KMS-11 (cell line): ENCODE data around the gene ROR1.

ENCODE experiments used
- H2AFZ ChIP-seq: fragments of 200-600 bp; sonication (generic); 2 replicates; pipeline ENCODE4 v1.6.1; 2016; ENCODE audit warnings: antibody characterized with exemption, mixed run types, low read depth
- H3K27ac ChIP-seq: fragments of 200-600 bp; sonication (generic); 2 replicates; pipeline ENCODE4 v1.6.1; 2016; ENCODE audit warnings: mild to moderate bottlenecking, mixed run types
- H3K27me3 ChIP-seq: fragments of 200-600 bp; sonication (generic); 2 replicates; pipeline ENCODE4 v1.6.1; 2017; ENCODE audit warnings: mild to moderate bottlenecking, low read depth, mixed run types, moderate library complexity; ENCODE audit not compliant: insufficient read depth
- H3K36me3 ChIP-seq: fragments of 200-600 bp; sonication (generic); 2 replicates; pipeline ENCODE4 v1.6.1; 2017; ENCODE audit warnings: mild to moderate bottlenecking, mixed run types; ENCODE audit not compliant: insufficient read depth
- H3K4me1 ChIP-seq: fragments of 200-600 bp; sonication (generic); 2 replicates; pipeline ENCODE4 v1.6.1; 2016; ENCODE audit warnings: mild to moderate bottlenecking, low read depth, mixed run types; ENCODE audit not compliant: poor library complexity, severe bottlenecking
- H3K4me2 ChIP-seq: fragments of 200-600 bp; sonication (generic); 2 replicates; pipeline ENCODE4 v1.7.0; 2016; ENCODE audit warnings: mild to moderate bottlenecking, mixed run types
- H3K4me3 ChIP-seq: fragments of 200-600 bp; sonication (generic); IDR thresholded peaks from 2 replicates; pipeline ENCODE4 v1.6.1; 2017; ENCODE audit warnings: low read depth, low read length, mixed read lengths; ENCODE audit not compliant: insufficient read depth
- H3K79me2 ChIP-seq: fragments of 200-600 bp; sonication (generic); 2 replicates; pipeline ENCODE4 v1.6.1; 2016; ENCODE audit warnings: low read depth, mixed run types; ENCODE audit not compliant: insufficient read depth
- H3K9ac ChIP-seq: fragments of 200-600 bp; sonication (generic); 2 replicates; pipeline ENCODE4 v1.6.1; 2016; ENCODE audit warnings: mild to moderate bottlenecking, mixed run types
- H4K20me1 ChIP-seq: fragments of 200-600 bp; sonication (generic); 2 replicates; pipeline ENCODE4 v1.6.1; 2016; ENCODE audit warnings: mild to moderate bottlenecking, mixed run types; ENCODE audit not compliant: insufficient read depth
- TF ChIP-seq, protein P1 (sequence below): fragments of 200-600 bp; sonication (generic); conservative IDR thresholded peaks from 2 replicates; pipeline ENCODE4 v1.6.1; 2017; ENCODE audit warnings: low read depth, mild to moderate bottlenecking, antibody characterized with exemption, low read length, moderate library complexity, mixed read lengths

The ROR1 gene

DNA sequence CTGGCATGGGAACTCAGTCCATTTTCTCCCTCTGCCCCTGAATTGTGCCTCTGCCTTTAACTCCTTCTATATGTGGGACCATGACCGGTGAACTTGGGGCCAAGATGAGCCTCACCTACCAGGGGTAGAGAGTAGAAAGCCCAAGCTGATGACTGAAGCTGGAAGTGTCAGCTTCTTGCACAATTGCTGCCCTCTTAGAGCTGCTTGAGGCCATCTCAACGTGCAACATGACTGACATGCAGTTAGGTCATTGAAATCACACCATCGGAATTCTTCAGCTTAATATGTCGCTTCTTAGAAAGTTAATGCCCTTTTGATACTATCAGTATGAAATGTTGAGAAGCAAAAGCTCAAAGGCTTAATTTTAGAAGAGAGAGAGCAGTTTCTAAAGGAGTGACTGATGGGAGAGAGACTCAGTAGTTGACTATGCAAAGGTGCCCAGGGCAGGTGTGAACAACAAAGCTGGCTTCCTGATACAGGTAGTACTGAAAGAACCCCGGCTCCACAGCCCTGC lies 340.3 kb downstream of the ROR1 start:
- Histone ChIP-seq H2AFZ (no peak overlapping the region), H3K4me3 (no peak overlapping the region), H3K27ac (no peak overlapping the region), H3K9ac (no peak overlapping the region), H3K4me2 (no peak overlapping the region), H3K36me3 (no peaks in the 10 kb centered on the region), H4K20me1 (no peaks in the 10 kb centered on the region), H3K27me3 (no peaks in the 10 kb centered on the region), H3K79me2 (no peaks in the 10 kb centered on the region), H3K4me1 (no peaks in the 10 kb centered on the region)
- TF ChIP-seq, protein P1, sequence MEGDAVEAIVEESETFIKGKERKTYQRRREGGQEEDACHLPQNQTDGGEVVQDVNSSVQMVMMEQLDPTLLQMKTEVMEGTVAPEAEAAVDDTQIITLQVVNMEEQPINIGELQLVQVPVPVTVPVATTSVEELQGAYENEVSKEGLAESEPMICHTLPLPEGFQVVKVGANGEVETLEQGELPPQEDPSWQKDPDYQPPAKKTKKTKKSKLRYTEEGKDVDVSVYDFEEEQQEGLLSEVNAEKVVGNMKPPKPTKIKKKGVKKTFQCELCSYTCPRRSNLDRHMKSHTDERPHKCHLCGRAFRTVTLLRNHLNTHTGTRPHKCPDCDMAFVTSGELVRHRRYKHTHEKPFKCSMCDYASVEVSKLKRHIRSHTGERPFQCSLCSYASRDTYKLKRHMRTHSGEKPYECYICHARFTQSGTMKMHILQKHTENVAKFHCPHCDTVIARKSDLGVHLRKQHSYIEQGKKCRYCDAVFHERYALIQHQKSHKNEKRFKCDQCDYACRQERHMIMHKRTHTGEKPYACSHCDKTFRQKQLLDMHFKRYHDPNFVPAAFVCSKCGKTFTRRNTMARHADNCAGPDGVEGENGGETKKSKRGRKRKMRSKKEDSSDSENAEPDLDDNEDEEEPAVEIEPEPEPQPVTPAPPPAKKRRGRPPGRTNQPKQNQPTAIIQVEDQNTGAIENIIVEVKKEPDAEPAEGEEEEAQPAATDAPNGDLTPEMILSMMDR = no peak

DNA sequence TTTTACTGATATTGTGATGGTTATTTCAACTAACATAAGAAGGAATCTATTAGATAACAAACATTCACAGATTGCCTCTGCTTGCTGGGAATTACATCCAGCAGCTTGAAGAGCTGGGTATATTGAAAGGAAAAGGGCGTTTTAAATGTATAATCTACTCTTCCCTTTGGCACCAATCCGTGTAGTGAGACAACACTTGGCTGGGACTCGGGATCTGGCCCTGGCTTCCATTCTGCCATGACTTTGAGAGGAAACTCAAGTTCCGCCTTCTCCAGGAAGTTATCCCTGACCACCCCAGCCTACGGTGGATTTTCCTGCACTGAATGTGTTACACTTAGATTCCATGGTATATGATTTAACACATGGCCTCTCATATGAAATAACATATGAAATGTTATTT lies 342.7 kb downstream of the ROR1 start:
- Histone ChIP-seq H3K27ac (no peak overlapping the region), H3K4me3 (no peak overlapping the region), H3K27me3 (no peaks in the 10 kb centered on the region), H3K36me3 (no peaks in the 10 kb centered on the region), H2AFZ (no peak overlapping the region), H3K4me2 (no peak overlapping the region), H3K9ac (no peak overlapping the region), H3K4me1 (no peaks in the 10 kb centered on the region), H3K79me2 (no peaks in the 10 kb centered on the region), H4K20me1 (no peaks in the 10 kb centered on the region)
- TF ChIP-seq, protein P1 = no peak

DNA sequence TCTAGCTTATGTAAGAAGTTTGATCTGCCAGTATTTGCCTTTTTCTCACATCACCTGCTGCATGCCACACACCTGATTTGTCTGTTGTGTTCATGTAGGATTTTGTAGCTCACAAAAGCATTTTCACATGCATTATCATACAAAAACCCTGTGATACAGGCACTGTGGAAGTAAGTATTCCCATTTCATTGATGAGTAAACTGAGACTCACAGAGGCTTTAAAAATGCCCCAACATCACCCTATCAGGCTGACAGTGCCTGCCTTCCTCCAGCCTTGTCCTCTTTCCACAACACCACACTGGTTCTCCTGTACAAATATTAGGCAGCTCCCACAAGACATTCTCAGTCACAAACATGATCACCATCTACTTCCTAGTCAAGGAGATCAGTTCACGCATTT lies 343.7 kb downstream of the ROR1 start:
- no peaks in the 10 kb centered on the region for H3K36me3 ChIP-seq
- TF ChIP-seq, protein P1 = no peak
- no peaks in the 10 kb centered on the region for H3K4me1 ChIP-seq
- no peak overlapping the region for H3K27ac ChIP-seq
- no peaks in the 10 kb centered on the region for H4K20me1 ChIP-seq
- H3K9ac ChIP-seq = no peak overlapping the region
- H3K4me3 ChIP-seq = no peak overlapping the region
- no peak overlapping the region for H2AFZ ChIP-seq
- H3K27me3 ChIP-seq = no peaks in the 10 kb centered on the region
- no peak overlapping the region for H3K4me2 ChIP-seq
- H3K79me2 ChIP-seq = no peaks in the 10 kb centered on the region

DNA sequence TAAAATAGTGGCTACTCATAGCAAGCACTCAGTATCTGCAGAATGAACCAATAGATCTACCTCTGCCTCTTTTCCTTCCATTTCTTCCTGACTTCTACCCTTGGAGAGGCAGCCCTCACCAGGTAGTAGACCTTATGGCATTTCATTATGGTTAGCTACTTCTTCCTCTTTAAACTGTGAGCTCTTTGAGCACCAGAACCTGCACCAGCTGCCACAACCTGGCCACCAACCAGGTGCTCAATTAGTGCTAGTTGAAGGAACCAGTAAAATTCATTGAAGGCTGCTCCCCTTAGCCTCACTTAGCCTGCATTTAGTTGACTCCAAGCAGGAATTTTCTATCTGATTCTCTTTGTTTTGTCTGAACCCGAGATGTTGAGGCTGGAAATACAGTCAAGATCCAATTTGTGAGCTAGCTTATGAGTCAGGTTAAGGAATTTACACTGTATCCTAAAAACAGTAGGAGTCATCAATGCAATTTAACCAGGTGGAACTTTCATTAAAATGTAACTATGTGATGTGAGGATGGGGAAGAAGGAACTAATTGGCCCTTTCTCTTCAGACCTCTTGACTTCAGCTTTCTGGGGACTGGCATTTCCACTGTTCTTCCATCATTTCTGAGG lies 348.1 kb downstream of the ROR1 start:
- TF ChIP-seq, protein P1 = no peak
- H3K4me1 ChIP-seq = no peaks in the 10 kb centered on the region

More for the DNA sequence above, 348.1 kb downstream of the ROR1 start:
- Histone ChIP-seq H3K79me2 (no peaks in the 10 kb centered on the region), H3K4me2 (no peak overlapping the region), H3K36me3 (no peaks in the 10 kb centered on the region), H3K9ac (no peak overlapping the region), H3K27ac (no peak overlapping the region), H3K4me3 (no peak overlapping the region), H4K20me1 (no peaks in the 10 kb centered on the region), H3K27me3 (no peaks in the 10 kb centered on the region), H2AFZ (no peak overlapping the region)
